Measurements from ENCODE around the gene SLC51B.
"Not testable (repeated sequence)": the region's sequence is repeated elsewhere in the genome, so short reads cannot be mapped to it uniquely, and the experiment has no call there.

SLC51B gene

GRCh38 chr15:65099336-65099735, 54.1 kb downstream of the SLC51B start:
- no peak for DNase-seq (ENCODE audit: low read depth in 3 of 3)

GRCh38 chr15:65099801-65100200, 54.6 kb downstream of the SLC51B start:
- not testable (repeated sequence) for DNase-seq (ENCODE audit: low read depth in 3 of 3)

GRCh38 chr15:65100442-65100841, 55.3 kb downstream of the SLC51B start:
- no peak for DNase-seq (ENCODE audit: low read depth in 3 of 3)

DNA sequence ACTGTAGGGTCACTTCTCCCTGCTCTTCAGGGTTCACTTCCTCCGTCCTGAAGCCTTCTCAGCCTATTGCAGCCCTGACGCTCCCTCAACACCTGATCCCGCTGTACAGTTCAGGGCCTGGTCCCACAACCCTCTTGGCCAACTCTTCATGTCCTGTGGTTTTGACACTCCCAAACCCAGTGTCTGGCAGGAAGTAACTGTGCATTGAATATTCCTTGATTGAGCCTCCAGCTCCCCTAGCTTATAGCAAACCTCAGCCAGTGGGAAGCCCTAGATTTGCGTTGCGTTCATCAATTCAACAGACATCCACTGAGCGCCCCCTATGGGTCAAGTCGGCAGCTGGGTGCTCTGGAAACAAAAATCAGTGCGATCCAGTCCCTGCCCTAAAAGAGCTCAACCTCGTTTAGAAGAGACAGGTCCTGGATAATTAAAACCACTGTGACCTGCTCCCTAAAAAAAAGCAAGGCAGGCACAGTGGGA, 56.3 kb downstream of the SLC51B start:
- peak; percentile 21 to 61 (median 53) for DNase-seq (ENCODE audit: low read depth in 3 of 3)

DNA sequence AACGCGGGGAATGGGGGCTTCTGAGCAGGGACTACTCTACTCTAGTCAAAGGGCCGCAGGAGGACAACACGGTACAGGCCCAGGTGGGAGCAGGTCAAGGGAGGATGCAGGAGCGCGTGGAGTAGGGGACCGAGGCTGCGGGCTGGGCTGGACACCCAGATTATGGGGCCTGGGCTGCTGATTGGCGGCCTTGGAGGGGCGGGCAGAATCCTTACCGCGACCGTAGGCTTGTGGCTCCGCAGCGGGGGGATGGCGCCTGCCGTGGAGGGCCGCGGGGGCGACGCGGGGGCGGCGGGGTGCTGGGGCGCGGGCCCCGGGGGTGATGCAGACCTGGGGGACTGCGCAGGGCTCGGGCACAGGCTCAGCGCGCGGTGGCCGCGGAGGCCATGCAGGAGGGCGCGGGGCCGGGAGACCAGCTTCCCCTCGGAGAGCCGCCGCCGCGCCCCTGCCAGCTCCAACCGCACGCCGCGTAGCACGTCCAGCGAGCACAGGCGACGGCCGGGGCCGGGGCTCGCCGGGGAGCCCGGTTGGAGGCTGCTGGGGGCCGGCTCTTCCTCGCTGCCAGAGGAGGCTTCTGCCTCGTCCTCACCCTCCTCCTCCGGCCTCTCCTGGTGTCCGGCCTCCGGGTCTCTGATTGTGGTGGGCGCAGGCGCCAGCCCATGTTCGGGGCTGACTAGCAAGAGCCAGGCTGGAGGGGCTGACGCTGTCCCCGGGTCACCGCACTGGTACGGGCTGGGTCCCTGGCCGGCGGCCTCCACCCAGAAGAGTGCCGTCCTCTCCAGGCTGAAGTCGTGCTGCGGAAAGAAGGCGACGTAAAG, 56.9 kb downstream of the SLC51B start:
- no peak for DNase-seq (ENCODE audit: low read depth in 3 of 3)

GRCh38 chr15:65102912-65103311, 57.7 kb downstream of the SLC51B start:
- no peak for DNase-seq (ENCODE audit: low read depth in 3 of 3)

Measured in stimulated activated CD4-positive, alpha-beta T cell treated with anti-CD3 and anti-CD28 coated beads, TNF-alpha, amount 100 ng/mL, for 48 hours (primary cell).